HCT116 (cell line): ENCODE data around the gene C1orf21.

Source experiments
- CEBPB ChIP-seq: IDR thresholded peaks from 2 replicates; pipeline ENCODE4 v1.6.1; 2012; ENCODE audit warnings: low read depth
- CTCF ChIP-seq, 3 experiments: fragments of 200-600 bp in 1 of 3; sonication (generic) in 1 of 3; IDR thresholded peaks in 2 of 3; conservative IDR thresholded peaks in 1 of 3; 2 replicates each; pipeline ENCODE4 v1.5.1; 2012 to 2017; ENCODE audit warnings: low read depth in 2 of 3, low read length in 2 of 3, antibody characterized with exemption in 1 of 3, borderline replicate concordance in 1 of 3, control low read depth in 1 of 3, mild to moderate bottlenecking in 1 of 3, mixed read lengths in 1 of 3, mixed run types in 1 of 3, moderate library complexity in 1 of 3; ENCODE audit not compliant: insufficient read depth in 1 of 3
- EZH2 ChIP-seq: fragments of 200-600 bp; sonication (generic); IDR thresholded peaks from 2 replicates; pipeline ENCODE4 v1.6.1; 2017; ENCODE audit warnings: antibody characterized with exemption, mixed run types
- EZH2phosphoT487 ChIP-seq: fragments of 200-600 bp; IDR thresholded peaks from 2 replicates; pipeline ENCODE4 v1.6.1; 2018; ENCODE audit warnings: antibody characterized with exemption, borderline replicate concordance
- POLR2A ChIP-seq: IDR thresholded peaks from 2 replicates; pipeline ENCODE4 v1.7.0; 2011; ENCODE audit warnings: borderline replicate concordance; ENCODE audit not compliant: insufficient read depth, insufficient read length; ENCODE audit errors: extremely low read depth
- POLR2AphosphoS5 ChIP-seq: IDR thresholded peaks from 2 replicates; pipeline ENCODE4 v1.6.1; 2011; ENCODE audit warnings: mild to moderate bottlenecking, low read depth, low read length, moderate library complexity
- RAD21 ChIP-seq: IDR thresholded peaks from 2 replicates; pipeline ENCODE4 v1.6.1; 2012; ENCODE audit warnings: low read depth, mild to moderate bottlenecking
- SIN3A ChIP-seq: IDR thresholded peaks from 2 replicates; pipeline ENCODE4 v1.6.1; 2012; ENCODE audit warnings: low read depth
- YY1 ChIP-seq: IDR thresholded peaks from 2 replicates; pipeline ENCODE4 v1.6.1; 2011; ENCODE audit warnings: low read length, low read depth, moderate library complexity, mild to moderate bottlenecking; ENCODE audit not compliant: insufficient replicate concordance; ENCODE audit errors: extremely low read depth
- ZBTB33 ChIP-seq: IDR thresholded peaks from 2 replicates; pipeline ENCODE4 v1.6.1; 2011; ENCODE audit warnings: mild to moderate bottlenecking, low read length, moderate library complexity; ENCODE audit not compliant: insufficient replicate concordance; ENCODE audit errors: extremely low read depth
- ZNF274 ChIP-seq: fragments of 200-500 bp; sonication (Bioruptor generic); IDR thresholded peaks from 2 replicates; pipeline ENCODE4 v1.6.1; 2014; ENCODE audit warnings: mild to moderate bottlenecking, low read depth, low read length, inconsistent platforms

GRCh38 chr1:184428604-184429003 is 41.8 kb downstream of the C1orf21 start:
- TF ChIP-seq CEBPB (no peak), CTCF (IDR thresholded peaks at IDR 0.05 in 2 of 3, conservative IDR thresholded peaks at IDR 0.05 in 1 of 3; ENCODE audit: borderline replicate concordance in 1 of 3, insufficient read depth in 1 of 3, low read depth in 2 of 3, low read length in 2 of 3) (peak in 2 of 3 experiments; percentile 14 to 22; a peak in 2 of 6 replicates), RAD21 (no peak), YY1 (no peak), ZNF274 (no peak), EZH2phosphoT487 (no peak), EZH2 (no peak), POLR2AphosphoS5 (no peak), SIN3A (no peak), POLR2A (no peak), ZBTB33 (no peak)
